NCI-H1694 (cell line): ENCODE results near the gene CYP27A1.

ENCODE experiments used
- DNase-seq: peaks from one replicate; lab custom pipeline; 2025; lab: John Stamatoyannopoulos, UW

Gene CYP27A1

GRCh38 chr2:218812096-218812815 lies 30.3 kb downstream of the CYP27A1 start:
- no peak for DNase-seq

- DNase-seq = no peak
Measured at GRCh38 chr2:218812861-218813260, 30.9 kb downstream of the CYP27A1 start.

GRCh38 chr2:218813771-218814460 lies 32.0 kb downstream of the CYP27A1 start:
- no peak for DNase-seq

GRCh38 chr2:218814540-218815243 lies 32.7 kb downstream of the CYP27A1 start:
- DNase-seq = no peak

- no peak for DNase-seq
Measured at GRCh38 chr2:218815244-218815637, 33.3 kb downstream of the CYP27A1 start.

GRCh38 chr2:218815649-218816048 lies 33.7 kb downstream of the CYP27A1 start:
- DNase-seq = no peak

- DNase-seq = no peak
Measured at GRCh38 chr2:218816561-218817011, 34.6 kb downstream of the CYP27A1 start.

- no peak for DNase-seq
Measured at GRCh38 chr2:218819093-218819492, 37.1 kb downstream of the CYP27A1 start.

- DNase-seq = no peak
Measured at GRCh38 chr2:218820746-218821369, 38.9 kb downstream of the CYP27A1 start.

- no peak for DNase-seq
Measured at GRCh38 chr2:218821605-218822211, 39.8 kb downstream of the CYP27A1 start.

GRCh38 chr2:218822622-218823021 lies 40.7 kb downstream of the CYP27A1 start:
- DNase-seq = no peak

- DNase-seq = no peak
Measured at GRCh38 chr2:218823196-218823855, 41.4 kb downstream of the CYP27A1 start.

- DNase-seq = no peak
Measured at GRCh38 chr2:218824004-218824403, 42.1 kb downstream of the CYP27A1 start.

GRCh38 chr2:218826791-218827190 lies 44.8 kb downstream of the CYP27A1 start:
- DNase-seq = no peak

GRCh38 chr2:218827701-218828476 lies 45.9 kb downstream of the CYP27A1 start:
- no peak for DNase-seq

GRCh38 chr2:218828477-218828778 lies 46.5 kb downstream of the CYP27A1 start:
- DNase-seq = no peak

- DNase-seq = no peak
Measured at GRCh38 chr2:218829868-218830451, 48.0 kb downstream of the CYP27A1 start.

GRCh38 chr2:218830526-218831306 lies 48.8 kb downstream of the CYP27A1 start:
- DNase-seq = no peak

GRCh38 chr2:218831378-218831990 lies 49.5 kb downstream of the CYP27A1 start, which contains the start of gene PRKAG3:
PRKAG3 (minus strand) TSS chr2:218831803.
- no peak for DNase-seq
